Endothelial cell of umbilical vein (primary cell): Measurements from ENCODE around the gene ADPRH. TPM values are rescaled to one million over a fixed set of nuclear protein-coding genes. Genes with fewer than 3 reads are reported as not detected.

Experiments used
- BruUV-seq: library from RNA; stranded (reverse); fragments of 400-500 nt; replicated peaks from 2 replicates; lab custom pipeline; 2021; lab: Mats Ljungman, UMichigan
- CTCF ChIA-PET: fragments of 300-600, 350-600 bp; sonication (Branson Sonifier 250); formaldehyde crosslinking; loops from one replicate; lab custom pipeline; 2021; ENCODE audit warnings: antibody characterized with exemption, inconsistent platforms; lab: Charles Lee
- POLR2A ChIA-PET: fragments of 300-600, 350-600 bp; sonication (Branson Sonifier 250); formaldehyde crosslinking; loops from one replicate; lab custom pipeline; 2021; ENCODE audit warnings: antibody characterized with exemption, inconsistent platforms; lab: Charles Lee
- DNase-seq: peaks from one replicate; pipeline ENCODE4 v3.0.0-alpha.2; 2011; ENCODE audit warnings: low read depth, low spot score
- FAIRE-seq: peaks from 2 replicates; lab custom pipeline; 2011; peaks lifted over from hg19 to GRCh38; lab: Jason Lieb, UNC
- H2AFZ ChIP-seq: 2 replicates; pipeline ENCODE4 v1.6.0; 2012; ENCODE audit warnings: low read depth, low read length, control low read depth, inconsistent platforms
- H3K27ac ChIP-seq: 2 replicates; pipeline ENCODE4 v1.5.1; 2011; ENCODE audit warnings: low read depth, mild to moderate bottlenecking, control low read depth, low read length, moderate library complexity; ENCODE audit not compliant: insufficient read depth
- H3K27me3 ChIP-seq, 2 experiments: 2 replicates each; pipeline versions ENCODE4 v1.6.0 to v1.6.1; 2011; ENCODE audit warnings: low read length in 2 of 2, mixed read lengths in 1 of 2; ENCODE audit not compliant: control insufficient read depth in 2 of 2, insufficient read depth in 2 of 2
- H3K36me3 ChIP-seq, 2 experiments: 2 replicates in 1 of 2; 3 replicates in 1 of 2; pipeline ENCODE4 v1.5.1; 2011; ENCODE audit warnings: low read length in 2 of 2, mild to moderate bottlenecking in 1 of 2, moderate library complexity in 1 of 2; ENCODE audit not compliant: control insufficient read depth in 2 of 2, insufficient read depth in 2 of 2; ENCODE audit errors: extremely low read depth in 1 of 2
- H3K4me1 ChIP-seq: 3 replicates; pipeline ENCODE4 v1.5.1; 2011; ENCODE audit warnings: mild to moderate bottlenecking, low read length; ENCODE audit not compliant: control insufficient read depth, insufficient read depth; ENCODE audit errors: extremely low read depth
- H3K4me2 ChIP-seq: 2 replicates; pipeline ENCODE4 v1.6.1; 2011; ENCODE audit warnings: low read length, control low read depth, mixed read lengths; ENCODE audit not compliant: insufficient read depth
- H3K4me3 ChIP-seq, 3 experiments: fragments of 200-600 bp in 1 of 3; sonication (generic), shearing (Covaris generic) in 1 of 3; replicated peaks in 1 of 3; 2 replicates each; pipeline ENCODE4 v1.5.1; 2011 to 2016; ENCODE audit warnings: control low read depth in 3 of 3, low read length in 3 of 3, mild to moderate bottlenecking in 2 of 3, inconsistent platforms in 1 of 3, low read depth in 1 of 3, moderate library complexity in 1 of 3; ENCODE audit not compliant: insufficient read depth in 1 of 3
- H3K79me2 ChIP-seq: 2 replicates; pipeline ENCODE4 v1.6.0; 2012; ENCODE audit warnings: low read length, inconsistent platforms; ENCODE audit not compliant: control insufficient read depth, insufficient read depth
- H3K9ac ChIP-seq: replicated peaks from 2 replicates; pipeline ENCODE3; 2011; ENCODE audit warnings: low read length, control low read depth; ENCODE audit not compliant: insufficient read depth; ENCODE audit errors: extremely low read depth
- H3K9me1 ChIP-seq: replicated peaks from 3 replicates; pipeline ENCODE4 v1.6.0; 2011; ENCODE audit warnings: mild to moderate bottlenecking, low read length; ENCODE audit not compliant: control insufficient read depth, insufficient read depth; ENCODE audit errors: extremely low read depth
- H3K9me3 ChIP-seq: replicated peaks from 2 replicates; pipeline ENCODE4 v1.5.1; 2012; ENCODE audit warnings: low read length, inconsistent platforms; ENCODE audit not compliant: control insufficient read depth, insufficient read depth
- H4K20me1 ChIP-seq: replicated peaks from 2 replicates; pipeline ENCODE3; 2011; ENCODE audit warnings: mild to moderate bottlenecking, low read length; ENCODE audit not compliant: control insufficient read depth, insufficient read depth; ENCODE audit errors: extremely low read depth
- EZH2 ChIP-seq: IDR thresholded peaks from 2 replicates; pipeline ENCODE4 v1.6.1; 2012; ENCODE audit warnings: borderline replicate concordance, low read depth, mild to moderate bottlenecking, moderate library complexity, low read length, inconsistent platforms; ENCODE audit not compliant: severe bottlenecking
- FOS ChIP-seq: IDR thresholded peaks from 2 replicates; pipeline ENCODE4 v1.6.1; 2011; ENCODE audit warnings: mild to moderate bottlenecking, low read length, moderate library complexity, borderline replicate concordance; ENCODE audit not compliant: insufficient read depth
- GATA2 ChIP-seq: IDR thresholded peaks from 2 replicates; pipeline ENCODE4 v1.7.0; 2011; ENCODE audit warnings: low read depth, mild to moderate bottlenecking, moderate library complexity, mixed read lengths, low read length; ENCODE audit not compliant: insufficient read length, insufficient read depth
- JUN ChIP-seq: IDR thresholded peaks from 2 replicates; pipeline ENCODE4 v1.6.1; 2011; ENCODE audit warnings: borderline replicate concordance, low read depth; ENCODE audit not compliant: insufficient read length, insufficient read depth
- MYC ChIP-seq: IDR thresholded peaks from one replicate; pipeline ENCODE4 v1.6.1; 2011; ENCODE audit warnings: mild to moderate bottlenecking, low read depth, low read length
- POLR2A ChIP-seq: IDR thresholded peaks from 2 replicates; pipeline ENCODE4 v1.6.1; 2012; ENCODE audit warnings: low read depth, mild to moderate bottlenecking, control low read depth, low read length
- POLR2AphosphoS5 ChIP-seq: IDR thresholded peaks from 2 replicates; pipeline ENCODE4 v1.6.1; 2012; ENCODE audit warnings: low read depth, mild to moderate bottlenecking, control low read depth, low read length, moderate library complexity; ENCODE audit not compliant: insufficient read depth
- dilution Hi-C: fragments of 300-500 bp; cut with MboI; formaldehyde crosslinking; loops from one replicate; pipeline ENCODE4 v1.15.0; 2019; ENCODE audit warnings: low sequenced_read_pairs; ENCODE audit not compliant: extremely low pct_ligation_motif_present
- intact Hi-C: fragments of 100-400 bp; cut with micrococcal nuclease; formaldehyde crosslinking; loops from one replicate; pipeline ENCODE4 v1.10.0; 2022
- polyA plus RNA-seq, 4 experiments: library from polyadenylated mRNA; depleted of rRNA in 3 of 4; stranded (reverse) in 3 of 4; unstranded in 1 of 4; fragments of >200 nt; gene quantifications; 2 replicates each; pipeline versions ENCODE4 v1.2.1 to v1.2.3, GENCODE V29; 2011 to 2012; ENCODE audit warnings: missing spikeins in 1 of 4
- total RNA-seq: library from RNA; stranded (reverse); gene quantifications from 2 replicates; pipeline ENCODE4 v1.2.3, GENCODE V29; 2021
- TF ChIP-seq, protein P1 (sequence below), 2 donors: IDR thresholded peaks; 1 replicate in 1 of 2; 2 replicates in 1 of 2; pipeline ENCODE4 v1.5.1; 2011; ENCODE audit warnings: low read length in 2 of 2, mild to moderate bottlenecking in 2 of 2, moderate library complexity in 2 of 2, control low read depth in 1 of 2, inconsistent platforms in 1 of 2, low read depth in 1 of 2; ENCODE audit not compliant: insufficient read depth in 1 of 2; ENCODE audit errors: extremely low read depth in 1 of 2
- TF ChIP-seq, protein P2 (sequence below): IDR thresholded peaks from 2 replicates; pipeline ENCODE4 v1.6.1; 2011; ENCODE audit not compliant: insufficient read depth, insufficient read length

ADPRH gene
- total and polyA plus RNA-seq, 2 donors (not counting 3 experiments of a cell fraction or from before 2014, with no cell fraction given), result 3.5 to 8.0 TPM

GRCh38 chr3:119570229-119570628 lies 9.1 kb upstream of the ADPRH start:
- DNase-seq (no peak), FAIRE-seq (no peak)
- dilution Hi-C loops (no loop called here), intact Hi-C loops (no loop called here)
- Histone ChIP-seq H2AFZ (no peak overlapping the region), H3K4me2 (no peak overlapping the region), H3K4me3 (no peak overlapping the region), H3K79me2 (no peaks in the 10 kb centered on the region), H4K20me1 (no peaks in the 10 kb centered on the region), H3K9me3 (no peaks in the 10 kb centered on the region), H3K4me1 (no peaks in the 10 kb centered on the region), H3K27me3 (peaks cover 3 to 4% of the 10 kb centered on the region in 2 experiments), H3K9ac (no peak overlapping the region), H3K36me3 (no peaks in the 10 kb centered on the region), H3K9me1 (no peaks in the 10 kb centered on the region), H3K27ac (no peak overlapping the region)
- POLR2A ChIA-PET, result no interaction called here
- BruUV-seq, result no TSS peak
- CTCF ChIA-PET, result no interaction called here
- TF ChIP-seq JUN, result no peak
- no peak for TF ChIP-seq POLR2A
- TF ChIP-seq EZH2, result no peak
- TF ChIP-seq, protein P1, sequence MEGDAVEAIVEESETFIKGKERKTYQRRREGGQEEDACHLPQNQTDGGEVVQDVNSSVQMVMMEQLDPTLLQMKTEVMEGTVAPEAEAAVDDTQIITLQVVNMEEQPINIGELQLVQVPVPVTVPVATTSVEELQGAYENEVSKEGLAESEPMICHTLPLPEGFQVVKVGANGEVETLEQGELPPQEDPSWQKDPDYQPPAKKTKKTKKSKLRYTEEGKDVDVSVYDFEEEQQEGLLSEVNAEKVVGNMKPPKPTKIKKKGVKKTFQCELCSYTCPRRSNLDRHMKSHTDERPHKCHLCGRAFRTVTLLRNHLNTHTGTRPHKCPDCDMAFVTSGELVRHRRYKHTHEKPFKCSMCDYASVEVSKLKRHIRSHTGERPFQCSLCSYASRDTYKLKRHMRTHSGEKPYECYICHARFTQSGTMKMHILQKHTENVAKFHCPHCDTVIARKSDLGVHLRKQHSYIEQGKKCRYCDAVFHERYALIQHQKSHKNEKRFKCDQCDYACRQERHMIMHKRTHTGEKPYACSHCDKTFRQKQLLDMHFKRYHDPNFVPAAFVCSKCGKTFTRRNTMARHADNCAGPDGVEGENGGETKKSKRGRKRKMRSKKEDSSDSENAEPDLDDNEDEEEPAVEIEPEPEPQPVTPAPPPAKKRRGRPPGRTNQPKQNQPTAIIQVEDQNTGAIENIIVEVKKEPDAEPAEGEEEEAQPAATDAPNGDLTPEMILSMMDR (IDR thresholded peaks at IDR 0.05; ENCODE audit: extremely low read depth in 1 of 2, insufficient read depth in 1 of 2, low read depth in 1 of 2, low read length in 2 of 2), result no peak
- TF ChIP-seq FOS, result no peak
- TF ChIP-seq, protein P2, sequence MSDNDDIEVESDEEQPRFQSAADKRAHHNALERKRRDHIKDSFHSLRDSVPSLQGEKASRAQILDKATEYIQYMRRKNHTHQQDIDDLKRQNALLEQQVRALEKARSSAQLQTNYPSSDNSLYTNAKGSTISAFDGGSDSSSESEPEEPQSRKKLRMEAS, result no peak
- TF ChIP-seq MYC, result no peak
- no peak for TF ChIP-seq GATA2
- no peak for TF ChIP-seq POLR2AphosphoS5
